Placental pericyte (primary cell): ENCODE measurements around the gene GORASP1. TPM values are rescaled to one million over a fixed set of nuclear protein-coding genes. Genes with fewer than 3 reads are reported as not detected.

Experiments used
- total RNA-seq: library from RNA; depleted of rRNA; stranded (reverse); fragments of >200 nt; gene quantifications from 2 replicates; pipeline ENCODE4 v1.2.3, GENCODE V29; 2012

Gene GORASP1
- 44.9 and 60.6 TPM in 2 replicates for total RNA-seq

DNA sequence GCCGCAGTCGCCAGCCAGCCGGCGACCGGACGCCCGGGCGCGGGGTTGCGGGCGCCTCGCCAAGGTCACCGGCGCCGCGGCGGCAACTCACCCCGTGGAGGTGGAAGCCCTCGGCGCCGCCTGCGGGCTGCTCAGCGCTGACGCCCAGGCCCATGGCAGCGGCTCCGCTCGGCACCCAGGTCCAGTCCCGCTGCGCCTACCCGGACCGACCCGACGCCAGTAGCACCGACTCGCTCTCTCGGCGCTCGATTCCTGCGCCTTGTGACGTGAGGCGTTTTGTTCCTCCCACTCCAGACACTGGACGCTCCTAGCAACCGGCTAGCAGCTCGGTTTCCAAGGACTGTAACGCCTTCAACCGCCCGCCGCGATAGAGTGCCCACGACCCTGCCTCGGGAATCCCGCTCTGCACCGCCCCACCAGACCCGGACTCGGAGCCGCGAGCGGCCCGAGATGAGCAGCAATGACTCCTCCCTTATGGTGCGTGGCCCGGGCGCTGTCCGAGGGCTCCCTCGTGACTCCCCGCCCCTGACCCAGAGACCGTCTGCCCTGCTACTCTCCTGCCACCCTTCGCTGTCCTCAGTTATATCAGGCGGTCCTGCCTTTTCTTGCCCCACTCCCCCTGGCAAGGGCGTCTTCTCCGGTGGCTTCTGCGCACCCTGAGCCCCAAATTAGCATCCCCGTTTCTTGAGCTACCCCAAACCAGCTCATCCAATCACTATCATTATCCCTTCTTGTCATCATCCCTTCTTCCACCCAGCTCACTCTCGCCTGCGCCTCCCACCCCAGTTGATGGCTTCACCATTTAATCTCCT is at the start of gene GORASP1, which contains the start of gene TTC21A:
TSS of gene GORASP1 (minus strand) at position 240 of the 812 bp plus-strand sequence. CDS start at position 154, 86 bp downstream.
TSS of gene TTC21A (plus strand) at position 293 of the 812 bp plus-strand sequence. CDS start at position 451, 158 bp downstream.

DNA sequence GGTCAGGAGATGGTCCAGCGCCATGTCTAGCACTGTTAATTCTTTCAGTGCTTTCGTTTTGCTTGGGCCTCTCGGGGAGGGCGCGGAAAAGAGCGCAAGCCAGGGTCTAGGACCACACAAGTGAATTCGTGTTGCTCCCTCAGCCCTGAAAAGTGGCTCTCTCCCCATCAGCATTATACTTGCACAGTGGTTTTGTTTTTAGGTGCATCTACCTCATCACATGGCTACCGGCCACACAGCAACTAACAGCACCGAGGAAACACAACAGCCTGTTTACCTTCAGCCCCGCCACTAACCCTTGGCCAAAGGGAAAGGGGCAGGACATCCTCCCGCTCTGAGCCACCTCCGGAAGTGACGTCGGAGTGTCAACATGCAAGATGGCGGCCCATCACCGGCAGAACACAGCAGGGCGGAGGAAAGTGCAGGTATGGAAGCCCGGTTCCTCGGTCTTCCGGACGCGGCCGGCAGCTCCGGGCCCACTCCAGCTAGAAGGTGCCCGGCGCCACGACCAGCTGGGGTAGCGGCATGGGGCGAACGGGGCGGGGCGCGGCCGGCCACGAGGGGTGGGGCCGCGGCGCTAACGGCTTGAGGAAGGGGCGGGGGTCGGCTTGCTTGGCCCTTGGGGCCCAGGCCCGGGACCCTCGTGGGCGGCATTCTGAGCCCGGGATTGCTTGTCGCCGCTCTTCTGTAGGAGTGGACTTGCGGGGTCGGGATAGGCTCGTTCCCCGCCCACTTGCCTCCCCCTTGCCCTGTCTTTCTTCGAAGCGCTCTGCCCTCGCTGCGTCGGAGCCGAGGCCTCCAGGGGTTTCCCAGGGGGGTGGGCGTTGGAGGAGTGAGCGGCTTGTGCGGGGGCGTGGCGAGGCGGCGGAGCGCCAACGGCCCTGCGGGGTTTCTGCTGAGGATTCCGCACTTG is 55.5 kb downstream of the GORASP1 start, which contains the start of the genes SCN11A and WDR48:
TSS of gene SCN11A (minus strand) at position 296 of the 913 bp plus-strand sequence. CDS start 101,582 bp downstream, outside the sequence.
TSS of gene WDR48 (plus strand) at position 368 of the 913 bp plus-strand sequence. CDS start at position 378, 10 bp downstream.

Other genes with a start within 250 kb of the GORASP1 start
- gene SCN11A, start 55.7 kb downstream of the GORASP1 start, total RNA-seq = under 0.01 TPM in 2 replicates
- 23.2 and 32.2 TPM in 2 replicates for gene WDR48, start 55.6 kb downstream of the GORASP1 start, total RNA-seq
- 2.7 and 3.5 TPM in 2 replicates for gene TTC21A, start 53 bp upstream of the GORASP1 start, total RNA-seq
- gene CSRNP1, start 46.0 kb upstream of the GORASP1 start, total RNA-seq = 23.6 and 65.7 TPM in 2 replicates
- 0.14 TPM in 1 of 2 replicates, not detected in the other for gene XIRP1, start 85.0 kb upstream of the GORASP1 start, total RNA-seq
- gene CX3CR1, start 172.4 kb upstream of the GORASP1 start, total RNA-seq = not detected in 2 replicates
- gene CCR8, start 222.1 kb upstream of the GORASP1 start, total RNA-seq = not detected in 2 replicates